LNCAP (cell line): ENCODE data around the gene IFNA13.
A peak's percentile ranks its signal among the peaks of the same experiment; 100 is the strongest.

Experiments used
- CTCF ChIP-seq: fragments of 450-650 bp; IDR thresholded peaks from 2 replicates; pipeline ENCODE4 v1.5.1; 2017; ENCODE audit warnings: mild to moderate bottlenecking

IFNA13 gene

GRCh38 chr9:21404146-21404545 is 36.3 kb upstream of the IFNA13 start:
- TF ChIP-seq CTCF: no peak

- TF ChIP-seq CTCF: no peak
These were observed 34.8 kb upstream of the IFNA13 start for GRCh38 chr9:21402386-21403251.

GRCh38 chr9:21399956-21400355 is 32.1 kb upstream of the IFNA13 start:
- no peak for TF ChIP-seq CTCF

GRCh38 chr9:21398955-21399489 is 31.2 kb upstream of the IFNA13 start:
- no peak for TF ChIP-seq CTCF

- TF ChIP-seq CTCF: peak; percentile 92
These were observed 28.2 kb upstream of the IFNA13 start for GRCh38 chr9:21395778-21396717.

GRCh38 chr9:21392270-21392669 is 24.4 kb upstream of the IFNA13 start:
- TF ChIP-seq CTCF: peak; percentile 28; the same call in 1 of the 2 replicates

GRCh38 chr9:21385131-21385670 is 17.3 kb upstream of the IFNA13 start, which contains the start of gene IFNA2:
Gene IFNA2, minus strand, starts transcription at chr9:21385398. Its CDS starts 69 bp downstream, at chr9:21385329.
- no peak for TF ChIP-seq CTCF
